K562 (cell line): ENCODE results near the gene PRLHR. TPM values are rescaled to one million over a fixed set of nuclear protein-coding genes. Genes with fewer than 3 reads are reported as not detected.

Experiments used
- CEBPZ ChIP-seq: fragments of 150-350 bp; IDR thresholded peaks from 2 replicates; pipeline ENCODE4 v1.6.1; 2014; ENCODE audit warnings: low read depth, mild to moderate bottlenecking, low read length, borderline replicate concordance
- FOS ChIP-seq: IDR thresholded peaks from 3 replicates; pipeline ENCODE4 v1.6.1; 2011; ENCODE audit not compliant: insufficient read length; ENCODE audit errors: extremely low read depth
- OTX1 ChIP-seq: fragments of 450-650 bp; formaldehyde crosslinking; IDR thresholded peaks from 2 replicates; pipeline ENCODE4 v1.4.0; 2022; ENCODE audit warnings: mild to moderate bottlenecking
- SMARCA4 ChIP-seq: fragments of 450-650 bp; IDR thresholded peaks from 2 replicates; pipeline ENCODE4 v1.6.1; 2016
- polyA plus RNA-seq, 8 experiments: library from polyadenylated mRNA; depleted of rRNA in 4 of 8; stranded (reverse) in 5 of 8; unstranded in 3 of 8; fragments of >200 nt; fragmentation: Nextera tagmentation in 2 of 8; fragmentation: Illumina TruSeq in 1 of 8; extraction: Ambion mirVana in 2 of 8; extraction: Trizol in 1 of 8; gene quantifications; 2 replicates each; pipeline versions ENCODE4 v1.2.1 to v1.2.3, GENCODE V29; 2011 to 2014; ENCODE audit warnings: inconsistent platforms in 1 of 8, missing spikeins in 1 of 8
- total RNA-seq, 7 experiments: library from RNA; depleted of rRNA in 6 of 7; stranded (reverse); fragments of >200 nt in 6 of 7; fragmentation: Illumina TruSeq in 2 of 7; extraction: Trizol in 2 of 7; gene quantifications; 2 replicates each; pipeline versions ENCODE4 v1.2.1 to v1.2.3, GENCODE V29; 2011 to 2021; ENCODE audit warnings: low replicate concordance in 1 of 7
- TF ChIP-seq, protein P1 (sequence below), 2 experiments: fragments of 200-800 bp in 1 of 2; sonication (Bioruptor generic) in 1 of 2; sonication (generic) in 1 of 2; formaldehyde crosslinking in 1 of 2; IDR thresholded peaks in 1 of 2; conservative IDR thresholded peaks in 1 of 2; 2 replicates each; pipeline versions ENCODE4 v1.5.0 to v1.6.1; 2016 to 2020; ENCODE audit warnings: missing compliant biosample characterization in 1 of 2, missing genetic modification characterization in 1 of 2, missing genetic modification reagents in 1 of 2
- TF ChIP-seq, protein P2 (sequence below): sonication (generic); formaldehyde crosslinking; IDR thresholded peaks from 2 replicates; pipeline ENCODE4 v1.8.1; 2022; ENCODE audit warnings: missing genetic modification reagents

PRLHR gene
- total and polyA plus RNA-seq, 9 of the 15 experiments (the other 6 are each of a cell fraction or from before 2014, with no cell fraction given) = not detected

GRCh38 chr10:118551535-118552100 lies 43.8 kb downstream of the PRLHR start (continued):
- TF ChIP-seq CEBPZ (no peak), OTX1 (CRISPR knock-in tag) (no peak), SMARCA4 (no peak), FOS (no peak)
- TF ChIP-seq, protein P1, sequence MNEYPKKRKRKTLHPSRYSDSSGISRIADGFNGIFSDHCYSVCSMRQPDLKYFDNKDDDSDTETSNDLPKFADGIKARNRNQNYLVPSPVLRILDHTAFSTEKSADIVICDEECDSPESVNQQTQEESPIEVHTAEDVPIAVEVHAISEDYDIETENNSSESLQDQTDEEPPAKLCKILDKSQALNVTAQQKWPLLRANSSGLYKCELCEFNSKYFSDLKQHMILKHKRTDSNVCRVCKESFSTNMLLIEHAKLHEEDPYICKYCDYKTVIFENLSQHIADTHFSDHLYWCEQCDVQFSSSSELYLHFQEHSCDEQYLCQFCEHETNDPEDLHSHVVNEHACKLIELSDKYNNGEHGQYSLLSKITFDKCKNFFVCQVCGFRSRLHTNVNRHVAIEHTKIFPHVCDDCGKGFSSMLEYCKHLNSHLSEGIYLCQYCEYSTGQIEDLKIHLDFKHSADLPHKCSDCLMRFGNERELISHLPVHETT (CRISPR knock-in tag; conservative IDR thresholded peaks at IDR 0.05 in 1 of 2, IDR thresholded peaks at IDR 0.05 in 1 of 2) = no peak
- TF ChIP-seq, protein P2, sequence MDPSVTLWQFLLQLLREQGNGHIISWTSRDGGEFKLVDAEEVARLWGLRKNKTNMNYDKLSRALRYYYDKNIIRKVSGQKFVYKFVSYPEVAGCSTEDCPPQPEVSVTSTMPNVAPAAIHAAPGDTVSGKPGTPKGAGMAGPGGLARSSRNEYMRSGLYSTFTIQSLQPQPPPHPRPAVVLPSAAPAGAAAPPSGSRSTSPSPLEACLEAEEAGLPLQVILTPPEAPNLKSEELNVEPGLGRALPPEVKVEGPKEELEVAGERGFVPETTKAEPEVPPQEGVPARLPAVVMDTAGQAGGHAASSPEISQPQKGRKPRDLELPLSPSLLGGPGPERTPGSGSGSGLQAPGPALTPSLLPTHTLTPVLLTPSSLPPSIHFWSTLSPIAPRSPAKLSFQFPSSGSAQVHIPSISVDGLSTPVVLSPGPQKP (CRISPR knock-in tag) = no peak
